GM21367 (cell line): ENCODE data around the gene CCDC7.
"Not testable (repeated sequence)": the region's sequence is repeated elsewhere in the genome, so short reads cannot be mapped to it uniquely, and the experiment has no call there.

Experiments
- ATAC-seq: cut with Tn5 transposase; IDR thresholded peaks from one replicate; pipeline ENCODE4 v1.9.1; 2021; ENCODE audit not compliant: unreplicated experiment

Gene CCDC7

GRCh38 chr10:32445740-32446535, at the start of gene CCDC7:
CCDC7 (plus strand) TSS chr10:32446140; CDS start chr10:32451643, 5,503 bp downstream.
- ATAC-seq: peak; percentile 97

GRCh38 chr10:32397163-32397562, 48.8 kb upstream of the CCDC7 start:
- not testable (repeated sequence) for ATAC-seq

GRCh38 chr10:32399720-32400119, 46.2 kb upstream of the CCDC7 start:
- not testable (repeated sequence) for ATAC-seq

GRCh38 chr10:32400961-32401360, 45.0 kb upstream of the CCDC7 start:
- no peak for ATAC-seq

GRCh38 chr10:32402499-32402898, 43.4 kb upstream of the CCDC7 start:
- no peak for ATAC-seq

- ATAC-seq: no peak
Observed at GRCh38 chr10:32403091-32403490, 42.8 kb upstream of the CCDC7 start.

- ATAC-seq: no peak
Observed at GRCh38 chr10:32408690-32409089, 37.2 kb upstream of the CCDC7 start.

GRCh38 chr10:32409741-32410140, 36.2 kb upstream of the CCDC7 start:
- no peak for ATAC-seq

- ATAC-seq: no peak
Observed at GRCh38 chr10:32410569-32410968, 35.4 kb upstream of the CCDC7 start.

GRCh38 chr10:32411797-32412498, 34.0 kb upstream of the CCDC7 start:
- no peak for ATAC-seq

- ATAC-seq: no peak
Observed at GRCh38 chr10:32412499-32412853, 33.5 kb upstream of the CCDC7 start.

GRCh38 chr10:32413513-32413912, 32.4 kb upstream of the CCDC7 start:
- ATAC-seq: no peak

GRCh38 chr10:32415361-32415760, 30.6 kb upstream of the CCDC7 start:
- ATAC-seq: no peak

- no peak for ATAC-seq
Observed at GRCh38 chr10:32417911-32418547, 27.9 kb upstream of the CCDC7 start.

GRCh38 chr10:32418572-32418971, 27.4 kb upstream of the CCDC7 start:
- ATAC-seq: no peak

GRCh38 chr10:32419615-32420014, 26.3 kb upstream of the CCDC7 start:
- ATAC-seq: no peak

- no peak for ATAC-seq
Observed at GRCh38 chr10:32426186-32426585, 19.8 kb upstream of the CCDC7 start.

- no peak for ATAC-seq
Observed at GRCh38 chr10:32433542-32433941, 12.4 kb upstream of the CCDC7 start.

- no peak for ATAC-seq
Observed at GRCh38 chr10:32436215-32436614, 9.7 kb upstream of the CCDC7 start.

GRCh38 chr10:32437334-32437733, 8.6 kb upstream of the CCDC7 start:
- no peak for ATAC-seq

- ATAC-seq: no peak
Observed at GRCh38 chr10:32445036-32445435, 904 bp upstream of the CCDC7 start.
